Measurements from ENCODE around the gene GZMH.

GRCh38 chr14:24630087-24630871 is 20.8 kb upstream of the GZMH start:
- no peak for TF ChIP-seq EP300 (IDR thresholded peaks at IDR 0.05)
- no peak for TF ChIP-seq CTCF (IDR thresholded peaks at IDR 0.05)
- no peak for TF ChIP-seq POLR2AphosphoS5 (IDR thresholded peaks at IDR 0.05)
- no peak for TF ChIP-seq POLR2A (IDR thresholded peaks at IDR 0.05)
